Measurements from ENCODE around the gene IL37.
A peak's percentile ranks its signal among the peaks of the same experiment; 100 is the strongest.

The IL37 gene, protein sequence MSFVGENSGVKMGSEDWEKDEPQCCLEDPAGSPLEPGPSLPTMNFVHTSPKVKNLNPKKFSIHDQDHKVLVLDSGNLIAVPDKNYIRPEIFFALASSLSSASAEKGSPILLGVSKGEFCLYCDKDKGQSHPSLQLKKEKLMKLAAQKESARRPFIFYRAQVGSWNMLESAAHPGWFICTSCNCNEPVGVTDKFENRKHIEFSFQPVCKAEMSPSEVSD

DNA sequence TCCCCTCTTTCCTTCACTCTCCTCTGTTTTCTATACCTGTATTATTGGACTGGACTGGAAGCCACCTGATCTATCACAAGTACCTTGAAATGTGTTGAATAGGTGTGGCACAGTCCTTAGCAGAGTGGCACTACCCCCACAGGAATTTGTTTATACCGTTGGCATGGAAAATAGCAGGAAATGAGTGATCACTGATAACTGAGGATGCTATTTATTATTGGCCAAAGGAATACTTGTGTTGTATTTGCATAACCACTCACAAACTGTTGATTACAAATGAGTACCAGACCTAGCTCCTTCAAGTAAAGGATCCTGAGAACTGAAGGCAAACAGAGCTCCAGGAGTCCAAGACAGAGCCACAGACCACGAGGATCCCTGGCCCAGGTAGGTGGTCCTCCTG, at the start of gene IL37:
IL37 (plus strand) TSS at position 301 of the 400 bp plus-strand sequence. CDS start 1,848 bp downstream, outside the sequence.
- peaks cover 8% of the 10 kb centered on the region for H3K27me3 Mint-ChIP-seq (ENCODE audit: low read depth)

DNA sequence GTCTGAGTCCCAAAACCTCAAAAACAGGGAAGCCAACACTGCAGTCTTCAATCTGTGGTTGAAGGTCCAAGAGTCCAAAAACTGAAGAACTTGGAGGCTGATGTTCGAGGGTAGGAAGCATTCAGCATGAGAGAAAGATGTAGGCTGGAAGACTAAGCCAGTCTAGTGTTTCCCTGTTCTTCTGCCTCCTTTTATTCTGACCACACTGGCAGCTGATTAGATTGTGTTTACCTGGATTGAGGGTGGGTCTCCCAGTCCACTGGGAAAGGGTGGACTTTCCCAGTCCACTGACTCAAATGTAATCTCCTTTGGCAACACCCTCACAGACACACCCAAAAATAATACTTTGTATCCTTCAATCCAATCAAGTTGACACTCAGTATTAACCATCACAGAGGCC, 46.9 kb upstream of the IL37 start:
- H3K4me3 Mint-ChIP-seq = no peak overlapping the region
- H3K27me3 Mint-ChIP-seq (ENCODE audit: low read depth) = peaks cover 2% of the 10 kb centered on the region
- peaks cover under 1% of the 10 kb centered on the region for H3K36me3 Mint-ChIP-seq (ENCODE audit: low read depth)
- H3K27ac Mint-ChIP-seq = no peak overlapping the region
- H3K9me3 Mint-ChIP-seq = peaks cover 39% of the 10 kb centered on the region
- no peak for DNase-seq (ENCODE audit: low spot score)
- H3K4me1 Mint-ChIP-seq (ENCODE audit: low read depth) = peaks cover 6% of the 10 kb centered on the region

More for the DNA sequence above, at the start of gene IL37:
- Mint-ChIP-seq H3K27ac (no peak within 1 kb of the TSS), H3K4me1 (ENCODE audit: low read depth) (peaks cover 11% of the 10 kb centered on the region), H3K36me3 (ENCODE audit: low read depth) (no peaks in the 10 kb centered on the region), H3K4me3 (no peak within 1 kb of the TSS), H3K9me3 (no peaks in the 10 kb centered on the region)
- DNase-seq (ENCODE audit: low spot score) = no peak

DNA sequence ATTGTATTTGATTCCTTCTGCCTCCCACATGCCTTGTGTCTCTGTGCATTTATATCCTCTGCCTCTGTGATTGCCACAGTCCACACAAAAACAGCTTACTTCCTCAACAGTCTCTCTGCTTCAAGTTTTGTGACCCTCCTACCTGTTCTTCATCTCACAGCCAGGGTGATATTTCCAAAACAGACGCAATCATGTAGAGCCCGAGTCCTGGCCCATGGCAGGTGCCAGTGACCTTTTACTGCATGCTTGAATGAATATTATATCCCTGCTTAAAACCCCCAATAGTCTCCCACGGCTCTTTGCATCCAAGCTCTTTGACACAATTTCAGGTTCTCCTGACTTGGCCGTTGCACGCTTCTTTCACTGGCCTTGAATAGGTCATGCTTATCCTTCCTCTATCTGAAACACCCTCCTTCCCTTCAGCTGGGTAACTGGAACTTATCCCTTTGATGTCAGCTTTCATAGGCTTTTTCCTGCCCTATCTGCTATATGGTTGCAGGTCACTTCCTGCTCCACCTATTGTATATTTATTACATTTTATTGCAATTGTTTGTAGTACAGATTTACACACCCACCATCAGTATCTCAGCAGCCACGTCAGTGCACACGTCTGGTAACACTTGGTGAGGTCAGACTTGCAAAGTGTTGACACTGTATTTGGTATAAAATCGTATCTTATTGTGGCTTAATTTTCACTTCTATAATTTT, 44.7 kb upstream of the IL37 start:
- H3K27ac Mint-ChIP-seq = no peak overlapping the region
- no peaks in the 10 kb centered on the region for H3K36me3 Mint-ChIP-seq (ENCODE audit: low read depth)
- peaks cover 8% of the 10 kb centered on the region for H3K4me1 Mint-ChIP-seq (ENCODE audit: low read depth)
- peaks cover 24% of the 10 kb centered on the region for H3K9me3 Mint-ChIP-seq
- H3K27me3 Mint-ChIP-seq (ENCODE audit: low read depth) = peaks cover 12% of the 10 kb centered on the region
- no peak for DNase-seq (ENCODE audit: low spot score)
- no peak overlapping the region for H3K4me3 Mint-ChIP-seq

DNA sequence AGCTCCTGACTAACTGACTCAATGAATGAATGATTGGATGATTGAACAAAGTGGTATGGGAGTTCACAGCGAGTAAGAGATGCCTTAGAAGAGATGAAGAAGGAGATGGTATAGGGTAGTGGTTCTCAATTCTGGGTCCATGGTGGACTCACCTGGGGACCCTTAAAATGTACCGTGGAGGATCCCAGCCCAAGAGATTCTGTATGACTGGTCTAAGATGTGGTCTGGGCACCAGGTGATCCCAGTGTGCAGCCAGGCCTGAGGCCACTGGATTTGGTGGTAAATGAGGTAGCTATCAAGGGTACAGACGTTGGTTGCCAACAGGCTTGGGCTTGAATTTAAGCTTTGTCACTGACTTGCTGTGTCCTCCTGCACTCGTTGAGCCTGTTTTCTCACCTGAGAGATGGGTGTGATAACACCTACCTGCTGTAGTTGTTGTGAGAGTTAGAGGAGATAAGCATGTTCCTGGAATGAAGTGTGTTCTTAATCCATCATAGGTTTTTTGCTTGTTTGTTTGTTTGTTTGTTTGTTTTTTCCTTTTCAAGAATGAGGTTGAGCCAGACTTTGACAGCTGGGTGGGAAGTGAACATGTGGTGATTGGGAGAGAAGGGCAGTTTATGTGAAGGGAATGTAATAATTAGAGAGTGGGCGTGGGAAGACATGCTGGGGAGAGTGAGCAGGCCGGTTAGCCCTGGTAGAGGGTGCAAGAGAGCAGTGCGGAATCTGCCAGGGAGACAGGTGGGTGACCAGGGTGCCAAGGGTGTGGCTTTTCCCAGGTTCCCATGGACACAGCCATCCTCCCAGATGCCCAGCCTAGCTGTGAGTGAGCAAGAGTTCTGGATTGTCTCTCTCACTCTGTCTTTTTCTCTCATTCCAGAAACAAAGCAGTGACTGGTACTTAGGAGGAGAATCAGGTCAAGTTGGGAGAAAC, 43.0 kb upstream of the IL37 start:
- H3K27me3 Mint-ChIP-seq (ENCODE audit: low read depth) = peaks cover 26% of the 10 kb centered on the region

DNA sequence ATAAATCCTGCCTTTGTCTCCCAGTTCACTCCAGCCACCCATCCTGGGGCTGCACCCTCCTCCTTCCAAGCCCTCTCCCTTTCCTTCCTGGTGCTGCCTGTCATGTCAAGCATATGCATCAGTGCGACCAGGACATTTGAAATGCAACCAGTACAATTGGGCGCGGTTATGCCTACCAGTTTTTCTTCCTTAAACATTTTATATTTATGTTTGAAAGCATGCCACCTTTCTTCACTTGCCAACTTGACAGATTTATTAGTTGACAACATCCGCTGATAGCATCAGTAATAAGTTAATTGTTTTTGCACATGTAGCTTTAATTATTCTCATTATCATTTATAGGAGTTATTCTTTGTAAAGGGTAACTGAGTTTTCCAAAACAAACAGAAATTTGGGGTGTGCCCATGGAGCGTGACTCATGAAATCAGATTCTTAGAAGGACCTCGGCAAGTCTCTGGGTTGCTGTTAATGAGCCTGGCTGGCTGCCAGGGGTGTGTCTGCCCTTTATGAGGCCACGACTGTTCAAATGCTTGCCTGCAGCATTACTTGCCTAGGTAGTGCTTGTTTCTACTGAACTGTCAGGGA, 41.6 kb upstream of the IL37 start:
- Mint-ChIP-seq H3K36me3 (ENCODE audit: low read depth) (no peaks in the 10 kb centered on the region), H3K27me3 (ENCODE audit: low read depth) (peaks cover 35% of the 10 kb centered on the region)

More for the DNA sequence above, 43.0 kb upstream of the IL37 start:
- Mint-ChIP-seq H3K9me3 (peaks cover 14% of the 10 kb centered on the region), H3K36me3 (ENCODE audit: low read depth) (no peaks in the 10 kb centered on the region), H3K4me3 (no peak overlapping the region), H3K4me1 (ENCODE audit: low read depth) (peaks cover 8% of the 10 kb centered on the region), H3K27ac (no peak overlapping the region)
- no peak for DNase-seq (ENCODE audit: low spot score)

DNA sequence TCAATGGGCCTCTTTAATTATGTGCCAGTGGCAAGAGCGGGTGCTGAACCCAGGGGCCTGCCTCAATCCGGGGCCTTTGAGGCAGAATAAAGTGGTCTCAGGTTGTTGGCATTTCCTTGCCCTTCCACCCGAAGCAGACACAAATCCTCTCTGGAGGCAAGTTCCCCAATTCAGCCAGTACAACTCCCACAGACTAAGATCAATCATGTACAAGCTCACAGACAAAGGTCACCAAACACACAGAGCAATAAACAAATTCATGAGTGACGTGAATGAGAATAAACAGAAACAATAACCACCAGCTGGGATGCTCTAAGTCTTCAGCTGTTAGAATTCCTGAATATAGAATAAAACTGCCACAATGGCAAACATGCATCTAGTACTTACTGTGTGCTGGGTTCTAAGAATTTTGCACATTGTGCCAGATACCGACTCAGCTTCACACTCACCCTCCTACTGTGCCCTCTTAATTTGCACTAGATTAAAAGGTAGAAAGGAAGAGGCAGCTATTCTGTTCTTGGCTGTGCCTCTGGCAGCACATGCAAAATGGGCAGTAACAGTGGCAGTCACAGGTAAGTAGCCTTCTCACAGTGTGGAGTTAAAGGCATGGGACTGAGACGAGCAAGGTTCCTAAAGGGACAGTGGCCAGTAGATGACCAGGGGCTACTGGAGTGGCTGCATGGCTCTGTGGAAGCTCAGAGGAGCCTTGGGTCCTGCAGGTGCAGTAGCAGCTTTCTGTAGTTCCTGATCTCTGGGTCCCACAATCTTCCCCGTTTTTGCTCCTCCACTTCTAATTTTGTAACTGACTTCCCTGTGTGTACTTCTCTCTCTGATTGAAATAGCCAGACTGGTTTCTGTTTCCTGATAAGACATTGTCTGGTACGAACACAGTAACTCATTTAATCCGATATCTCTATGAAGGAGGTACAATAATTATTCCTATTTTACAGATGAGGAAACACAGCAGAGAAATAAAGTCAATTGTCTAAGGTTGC, 39.8 kb upstream of the IL37 start:
- Mint-ChIP-seq H3K27ac (no peak overlapping the region), H3K36me3 (ENCODE audit: low read depth) (no peaks in the 10 kb centered on the region), H3K9me3 (peaks cover 7% of the 10 kb centered on the region), H3K27me3 (ENCODE audit: low read depth) (peaks cover 41% of the 10 kb centered on the region), H3K4me3 (no peak overlapping the region), H3K4me1 (ENCODE audit: low read depth) (peaks cover 8% of the 10 kb centered on the region)
- no peak for DNase-seq (ENCODE audit: low spot score)

More for the DNA sequence above, 41.6 kb upstream of the IL37 start:
- DNase-seq (ENCODE audit: low spot score) = no peak
- no peak overlapping the region for H3K27ac Mint-ChIP-seq
- no peak overlapping the region for H3K4me3 Mint-ChIP-seq
- peaks cover 10% of the 10 kb centered on the region for H3K9me3 Mint-ChIP-seq
- H3K4me1 Mint-ChIP-seq (ENCODE audit: low read depth) = peaks cover 8% of the 10 kb centered on the region

DNA sequence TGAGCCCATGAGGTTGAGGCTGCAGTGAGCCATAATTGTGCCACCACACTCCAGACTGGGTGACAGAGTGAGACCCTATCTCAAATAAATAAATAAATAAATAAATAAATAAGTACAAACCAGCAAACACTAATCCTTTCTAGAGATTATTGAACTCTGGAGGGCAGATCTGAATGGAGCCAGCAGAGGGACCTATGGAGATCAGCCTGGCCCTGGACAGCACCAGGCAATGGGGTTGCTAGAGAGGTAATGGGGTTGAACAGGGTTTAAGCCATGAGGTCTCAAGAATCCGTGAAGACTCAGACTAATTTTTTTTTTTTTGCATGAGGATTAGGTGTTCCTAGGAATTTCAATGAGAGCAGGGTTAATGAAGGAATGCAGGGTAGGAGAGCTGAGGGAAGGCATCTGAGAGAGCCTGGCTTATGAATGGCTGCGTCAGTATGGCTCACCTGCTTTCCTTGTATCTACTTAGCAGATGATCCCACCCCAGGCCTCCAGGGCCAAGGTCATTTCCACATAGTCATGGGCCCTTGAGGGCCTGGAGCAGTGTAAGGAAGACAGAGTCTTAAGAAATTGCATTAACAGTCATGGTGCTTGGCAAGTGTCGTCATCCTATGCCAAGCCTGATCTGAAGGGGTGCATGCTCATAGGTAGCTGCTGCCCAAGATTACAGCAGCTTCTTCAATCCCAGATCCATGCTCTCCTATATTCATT, 34.6 kb upstream of the IL37 start:
- Mint-ChIP-seq H3K27ac (no peak overlapping the region), H3K36me3 (ENCODE audit: low read depth) (no peaks in the 10 kb centered on the region), H3K27me3 (ENCODE audit: low read depth) (peaks cover 29% of the 10 kb centered on the region), H3K9me3 (no peaks in the 10 kb centered on the region), H3K4me3 (no peak overlapping the region), H3K4me1 (ENCODE audit: low read depth) (peaks cover 17% of the 10 kb centered on the region)
- no peak for DNase-seq (ENCODE audit: low spot score)

DNA sequence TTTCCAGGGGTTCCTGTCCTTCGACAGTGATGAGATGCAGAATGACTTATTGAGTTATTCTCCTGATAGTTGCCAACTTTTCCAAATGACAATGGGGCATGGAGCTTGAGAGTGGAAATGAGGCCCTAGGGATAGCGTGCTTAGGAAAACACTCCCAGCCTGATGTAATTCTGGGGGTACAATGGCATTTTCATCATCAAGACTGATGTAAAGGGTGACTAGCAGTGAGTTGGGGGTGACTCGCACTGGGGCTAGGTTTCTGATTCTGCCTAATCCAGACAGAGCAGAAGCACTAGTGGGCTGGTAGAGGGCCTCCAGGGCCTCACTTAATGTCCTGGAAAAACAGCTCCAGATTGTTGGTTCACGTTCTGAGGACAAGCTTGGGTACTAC, 34.0 kb upstream of the IL37 start:
- no peak overlapping the region for H3K4me3 Mint-ChIP-seq

DNA sequence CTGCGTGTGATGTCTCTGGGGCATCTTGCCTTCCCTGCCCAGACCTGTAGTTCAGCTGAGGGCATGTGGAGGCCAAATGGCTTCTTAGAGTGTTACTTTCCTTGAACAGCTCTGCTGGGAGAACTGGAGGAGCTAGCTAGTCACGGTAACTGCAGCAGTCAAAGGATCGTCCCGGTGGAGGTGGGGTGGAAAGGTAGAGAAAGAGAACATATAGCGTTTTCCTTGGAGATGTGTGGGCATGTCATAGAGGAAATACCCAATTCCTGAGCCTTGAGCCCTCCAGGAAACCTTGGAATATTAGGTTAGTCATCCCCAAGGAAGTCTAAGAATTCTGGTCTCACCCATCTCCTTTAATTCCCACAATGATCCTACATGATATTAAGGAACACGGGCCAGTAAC, 33.5 kb upstream of the IL37 start:
- Mint-ChIP-seq H3K27ac (no peak overlapping the region), H3K36me3 (ENCODE audit: low read depth) (no peaks in the 10 kb centered on the region), H3K9me3 (no peaks in the 10 kb centered on the region), H3K4me1 (ENCODE audit: low read depth) (peaks cover 20% of the 10 kb centered on the region), H3K27me3 (ENCODE audit: low read depth) (peaks cover 21% of the 10 kb centered on the region), H3K4me3 (no peak overlapping the region)
- DNase-seq (ENCODE audit: low spot score) = no peak

More for the DNA sequence above, 34.0 kb upstream of the IL37 start:
- H3K4me1 Mint-ChIP-seq (ENCODE audit: low read depth) = peaks cover 20% of the 10 kb centered on the region
- no peaks in the 10 kb centered on the region for H3K36me3 Mint-ChIP-seq (ENCODE audit: low read depth)
- peaks cover 25% of the 10 kb centered on the region for H3K27me3 Mint-ChIP-seq (ENCODE audit: low read depth)
- no peak for DNase-seq (ENCODE audit: low spot score)
- H3K9me3 Mint-ChIP-seq = no peaks in the 10 kb centered on the region
- no peak overlapping the region for H3K27ac Mint-ChIP-seq

DNA sequence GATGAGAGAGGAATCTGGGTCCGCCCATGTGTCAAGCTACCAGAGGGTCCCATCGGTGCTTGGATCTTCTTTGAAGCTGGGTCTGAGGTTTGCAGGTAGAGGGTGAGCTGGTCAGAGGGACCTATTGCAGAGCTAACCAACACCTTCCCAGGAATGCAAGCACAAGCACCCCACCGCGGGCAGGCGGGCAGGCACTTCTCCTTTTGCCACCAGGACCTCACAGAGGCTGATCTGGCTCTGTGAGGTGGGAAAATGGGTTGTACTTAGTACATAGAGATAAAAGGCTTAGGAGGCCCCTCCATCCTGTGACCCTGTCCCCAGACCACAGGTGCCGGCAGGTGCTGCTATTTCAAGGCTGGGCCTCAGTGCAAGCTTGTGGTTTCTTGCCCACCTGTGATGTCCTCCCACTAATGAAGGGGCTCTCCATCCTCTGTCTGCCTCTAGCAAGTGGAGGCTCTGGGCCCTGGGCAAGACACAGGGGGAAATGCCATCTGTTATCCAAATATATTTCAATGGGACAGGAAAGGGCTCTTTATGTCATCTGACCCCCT, 31.4 kb upstream of the IL37 start:
- Mint-ChIP-seq H3K27ac (no peak overlapping the region), H3K9me3 (no peaks in the 10 kb centered on the region), H3K4me3 (no peak overlapping the region), H3K27me3 (ENCODE audit: low read depth) (peaks cover 5% of the 10 kb centered on the region), H3K4me1 (ENCODE audit: low read depth) (peaks cover 22% of the 10 kb centered on the region), H3K36me3 (ENCODE audit: low read depth) (no peaks in the 10 kb centered on the region)
- DNase-seq (ENCODE audit: low spot score) = no peak

DNA sequence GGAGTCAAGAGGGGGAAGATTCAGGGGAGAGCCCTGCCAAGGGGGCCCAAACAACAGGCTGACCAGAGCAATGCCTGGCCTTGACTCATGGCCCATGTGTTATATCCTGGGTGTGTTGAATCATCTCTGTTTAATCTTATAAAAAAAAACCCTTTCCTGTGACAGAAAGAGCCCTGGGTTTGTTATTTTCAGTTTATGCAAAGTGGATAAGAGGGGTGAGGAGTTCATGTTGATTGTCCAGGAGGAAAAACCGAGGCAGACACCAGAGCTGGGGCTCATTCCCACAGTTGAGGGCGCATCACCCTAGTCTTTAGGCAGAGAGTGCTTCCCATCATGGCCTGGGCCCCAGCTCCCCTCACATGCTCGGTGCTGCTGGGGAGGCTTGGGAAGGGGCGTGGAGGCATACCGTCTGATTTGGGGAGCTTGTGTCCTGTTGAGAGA, 30.9 kb upstream of the IL37 start:
- Mint-ChIP-seq H3K27ac (peak overlapping the region; percentile 33), H3K9me3 (no peaks in the 10 kb centered on the region), H3K4me3 (no peak overlapping the region)

DNA sequence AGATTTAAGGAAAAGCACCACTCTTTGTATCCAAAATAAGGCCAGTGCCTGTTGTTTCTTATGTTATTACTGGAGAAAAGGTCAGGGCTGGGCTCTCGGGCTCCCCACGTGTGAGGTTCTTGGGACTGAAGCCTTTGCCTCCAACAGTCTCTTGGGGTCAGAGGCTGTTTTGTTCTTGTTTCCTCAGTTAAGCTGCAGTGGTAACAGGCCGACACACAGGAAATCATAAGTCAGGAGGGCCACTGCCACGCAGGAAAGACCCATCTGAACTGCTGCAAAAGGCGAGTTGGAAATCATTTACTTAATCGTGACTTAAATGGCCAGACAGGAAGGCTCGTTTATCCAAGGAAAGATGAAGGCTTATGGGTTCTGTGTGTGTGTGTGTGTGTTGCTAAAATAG, 30.3 kb upstream of the IL37 start:
- Mint-ChIP-seq H3K4me1 (ENCODE audit: low read depth) (peaks cover 32% of the 10 kb centered on the region), H3K36me3 (ENCODE audit: low read depth) (no peaks in the 10 kb centered on the region), H3K27me3 (ENCODE audit: low read depth) (no peaks in the 10 kb centered on the region), H3K27ac (peak overlapping the region; percentile 62), H3K9me3 (no peaks in the 10 kb centered on the region), H3K4me3 (no peak overlapping the region)
- no peak for DNase-seq (ENCODE audit: low spot score)

More for the DNA sequence above, 30.9 kb upstream of the IL37 start:
- Mint-ChIP-seq H3K27me3 (ENCODE audit: low read depth) (peaks cover 4% of the 10 kb centered on the region), H3K36me3 (ENCODE audit: low read depth) (no peaks in the 10 kb centered on the region), H3K4me1 (ENCODE audit: low read depth) (peaks cover 28% of the 10 kb centered on the region)
- DNase-seq (ENCODE audit: low spot score) = no peak

Measured in T-helper 2 cell treated with Interferon-gamma antibody and Interleukin-4, amounts not matched to agents 5 μg/mL and 100 μg/mL, for 36 hours (primary cell).